ENCODE data around the gene TEKTIP1. TPM values are rescaled to one million over a fixed set of nuclear protein-coding genes. Genes with fewer than 3 reads are reported as not detected.
A peak's percentile ranks its signal among the peaks of the same experiment; 100 is the strongest.

TEKTIP1 gene
- total RNA-seq, 2 experiments from 2014 or later = 4.3 to 6.6 TPM

DNA sequence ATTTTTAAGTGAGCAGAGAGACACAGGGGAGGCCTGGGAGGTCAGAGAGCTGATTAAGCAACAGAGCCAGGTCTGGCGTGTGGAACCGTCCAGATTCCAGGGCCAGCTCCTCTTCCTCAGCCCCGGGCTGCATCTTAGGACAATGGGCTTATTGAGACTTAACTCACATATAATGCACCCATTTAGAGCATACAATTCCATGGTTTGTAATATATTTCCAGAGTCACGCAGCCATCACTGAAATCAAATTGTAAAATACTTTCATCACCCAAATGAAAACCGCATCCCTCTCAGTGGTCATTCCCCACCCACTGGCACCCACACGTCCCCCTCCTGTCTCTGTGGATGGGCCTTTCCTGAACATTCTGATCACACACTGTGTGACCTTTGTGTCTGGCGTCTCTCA lies 31.6 kb downstream of the TEKTIP1 start:
- Mint-ChIP-seq H3K36me3 (ENCODE audit: low read depth) (peaks cover 11% of the 10 kb centered on the region), H3K4me1 (peaks cover 12% of the 10 kb centered on the region), H3K4me3 (no peak overlapping the region), H3K27me3 (no peaks in the 10 kb centered on the region), H3K27ac (no peak overlapping the region), H3K9me3 (no peaks in the 10 kb centered on the region)
- no peak for DNase-seq
- CTCF ChIA-PET = no interaction called here
- POLR2A ChIA-PET = interaction anchor here (0.7 to 1.5 kb wide), 2 partner anchors 14 to 843 kb away, joined by 3 to 4 read pairs; no protein-coding TSS in a partner anchor

DNA sequence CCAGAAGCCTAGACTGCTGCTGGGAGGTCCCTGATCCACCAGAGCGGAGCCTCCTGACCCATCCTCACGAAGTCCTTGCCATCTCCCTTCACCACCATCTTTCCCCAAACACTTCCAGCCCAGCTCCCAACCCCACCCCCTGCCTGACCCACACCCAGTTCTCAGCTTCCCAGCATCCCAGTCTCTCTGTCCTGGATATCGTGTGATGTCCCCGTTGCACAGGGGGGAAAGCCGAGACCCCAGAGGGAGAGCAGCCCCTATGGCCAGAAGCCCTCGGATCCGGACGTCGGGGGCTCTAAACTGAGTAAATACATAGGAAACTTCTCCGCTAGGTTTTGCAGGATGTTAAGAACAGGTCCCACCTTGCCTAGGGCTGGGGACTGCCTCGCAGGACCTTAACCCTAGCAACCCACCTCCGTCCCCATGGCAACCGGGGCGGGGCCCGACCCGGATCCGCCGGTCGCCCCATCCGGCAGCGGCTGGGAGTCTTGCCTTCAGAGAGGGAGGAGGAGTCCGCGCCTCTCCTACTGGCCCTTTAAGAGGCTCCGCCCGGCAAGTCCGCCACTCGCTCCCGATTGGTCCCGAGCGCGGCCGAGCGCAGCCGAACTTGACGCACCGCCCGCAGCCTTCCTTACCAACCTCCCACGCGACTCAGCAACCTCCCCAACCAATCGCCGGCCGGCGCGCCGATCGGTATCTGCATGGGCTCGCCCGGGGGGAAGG lies 33.3 kb downstream of the TEKTIP1 start:
- peak overlapping the region; percentile 77 for H3K4me3 Mint-ChIP-seq
- peak overlapping the region; percentile 56 for H3K27ac Mint-ChIP-seq
- DNase-seq = peak; percentile 100
- peaks cover 12% of the 10 kb centered on the region for H3K4me1 Mint-ChIP-seq
- ChIA-PET CTCF (interaction anchor here (0.6 kb wide), 1 partner anchor 15 kb away, joined by 3 read pairs; no protein-coding TSS in a partner anchor), POLR2A (interaction anchor here (0.6 to 1.6 kb wide), 3 partner anchors 14 to 27 kb away, joined by 3 to 6 read pairs (median 3); partner anchors contain the start of gene MFSD12)
- H3K27me3 Mint-ChIP-seq = no peaks in the 10 kb centered on the region
- H3K9me3 Mint-ChIP-seq = no peaks in the 10 kb centered on the region
- peaks cover 13% of the 10 kb centered on the region for H3K36me3 Mint-ChIP-seq (ENCODE audit: low read depth)

GRCh38 chr19:3572855-3573161 lies 33.8 kb downstream of the TEKTIP1 start, which contains the start of gene HMG20B:
HMG20B (plus strand) TSS chr19:3572944; CDS start chr19:3573310, 366 bp downstream.
- ChIA-PET POLR2A (interaction anchor here (1.1 to 1.5 kb wide), 2 partner anchors 16 to 18 kb away, joined by 5 to 6 read pairs; partner anchors contain the start of gene MFSD12), CTCF (no interaction called here)
- H3K9me3 Mint-ChIP-seq = no peaks in the 10 kb centered on the region
- H3K36me3 Mint-ChIP-seq (ENCODE audit: low read depth) = peaks cover 13% of the 10 kb centered on the region
- peaks cover 12% of the 10 kb centered on the region for H3K4me1 Mint-ChIP-seq
- no peaks in the 10 kb centered on the region for H3K27me3 Mint-ChIP-seq
- peak within 1 kb of the TSS; percentile 77 for H3K4me3 Mint-ChIP-seq
- DNase-seq = no peak
- peak within 1 kb of the TSS; percentile 61 for H3K27ac Mint-ChIP-seq

- peak overlapping the region; percentile 77 for H3K4me3 Mint-ChIP-seq
- no peaks in the 10 kb centered on the region for H3K27me3 Mint-ChIP-seq
- CTCF ChIA-PET = interaction anchor here (1.1 kb wide), 1 partner anchor 18 kb away, joined by 3 read pairs; no protein-coding TSS in a partner anchor
- no peaks in the 10 kb centered on the region for H3K9me3 Mint-ChIP-seq
- no peak for DNase-seq
- H3K27ac Mint-ChIP-seq = peak overlapping the region; percentile 47
- peaks cover 13% of the 10 kb centered on the region for H3K36me3 Mint-ChIP-seq (ENCODE audit: low read depth)
- POLR2A ChIA-PET = interaction anchor here (0.7 to 1.5 kb wide), 6 partner anchors 17 to 189 kb away, joined by 3 to 6 read pairs (median 4); partner anchors contain the start of genes DOHH, MFSD12 and MRPL54
- peaks cover 12% of the 10 kb centered on the region for H3K4me1 Mint-ChIP-seq
Observed at GRCh38 chr19:3573162-3573857, 34.3 kb downstream of the TEKTIP1 start.

- Mint-ChIP-seq H3K27ac (peak overlapping the region; percentile 61), H3K36me3 (ENCODE audit: low read depth) (peaks cover 13% of the 10 kb centered on the region), H3K4me3 (peak overlapping the region; percentile 77), H3K9me3 (no peaks in the 10 kb centered on the region), H3K27me3 (no peaks in the 10 kb centered on the region), H3K4me1 (peaks cover 12% of the 10 kb centered on the region)
- CTCF ChIA-PET = interaction anchor here (1.1 kb wide), 1 partner anchor 17 kb away, joined by 3 read pairs; no protein-coding TSS in a partner anchor
- DNase-seq = peak; percentile 95
- POLR2A ChIA-PET = interaction anchor here (0.7 to 1.5 kb wide), 6 partner anchors 17 to 188 kb away, joined by 3 to 6 read pairs (median 4); partner anchors contain the start of genes DOHH, MFSD12 and MRPL54
Observed at GRCh38 chr19:3573858-3574637, 35.1 kb downstream of the TEKTIP1 start.

- CTCF ChIA-PET = interaction anchor here (0.8 kb wide), 1 partner anchor 19 kb away, joined by 3 read pairs; no protein-coding TSS in a partner anchor
- peak overlapping the region; percentile 8 for H3K4me3 Mint-ChIP-seq
- no peak for DNase-seq
- H3K27me3 Mint-ChIP-seq = no peaks in the 10 kb centered on the region
- POLR2A ChIA-PET = no interaction called here
- no peak overlapping the region for H3K27ac Mint-ChIP-seq
- H3K4me1 Mint-ChIP-seq = peaks cover 12% of the 10 kb centered on the region
- peaks cover 13% of the 10 kb centered on the region for H3K36me3 Mint-ChIP-seq (ENCODE audit: low read depth)
- no peaks in the 10 kb centered on the region for H3K9me3 Mint-ChIP-seq
Observed at GRCh38 chr19:3575260-3575741, 36.3 kb downstream of the TEKTIP1 start.

DNA sequence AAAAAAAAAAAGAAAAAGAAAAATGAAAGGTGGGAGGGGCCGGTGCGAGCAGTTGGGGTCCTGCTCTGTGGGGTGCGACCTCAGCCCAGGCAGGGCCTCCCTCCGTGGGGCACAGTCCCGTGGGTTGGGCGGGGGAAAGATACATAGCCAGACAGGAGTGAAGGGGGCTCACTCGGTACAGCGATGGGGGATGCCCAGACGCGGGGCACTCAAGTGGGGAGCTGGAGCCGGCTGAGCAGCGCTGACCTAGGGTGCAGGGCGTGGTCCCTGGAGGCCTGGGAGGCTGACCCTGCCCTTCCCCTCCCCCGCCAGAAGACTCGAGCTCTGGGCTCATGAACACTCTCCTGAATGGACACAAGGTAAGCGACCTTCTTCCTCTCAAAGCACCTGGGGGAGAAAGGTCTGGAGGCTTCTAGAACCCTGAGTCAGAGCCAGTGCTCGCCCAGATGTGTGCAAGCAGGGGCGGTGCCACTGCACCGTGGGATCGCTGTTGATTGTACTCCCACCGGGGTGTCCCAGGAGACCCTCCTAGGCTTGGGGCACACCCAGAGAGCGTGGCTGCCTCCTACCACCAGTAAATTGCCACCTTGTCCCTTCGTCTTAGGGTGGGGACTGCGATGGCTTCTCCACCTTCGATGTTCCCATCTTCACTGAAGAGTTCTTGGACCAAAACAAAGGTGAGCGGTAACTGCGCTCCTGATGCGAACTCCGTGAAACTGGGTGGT lies 37.1 kb downstream of the TEKTIP1 start:
- ChIA-PET CTCF (interaction anchor here (0.8 kb wide), 1 partner anchor 20 kb away, joined by 3 read pairs; no protein-coding TSS in a partner anchor), POLR2A (no interaction called here)
- no peak for DNase-seq
- no peaks in the 10 kb centered on the region for H3K9me3 Mint-ChIP-seq
- no peak overlapping the region for H3K27ac Mint-ChIP-seq
- H3K4me1 Mint-ChIP-seq = peaks cover 12% of the 10 kb centered on the region
- no peaks in the 10 kb centered on the region for H3K27me3 Mint-ChIP-seq
- H3K4me3 Mint-ChIP-seq = no peak overlapping the region
- H3K36me3 Mint-ChIP-seq (ENCODE audit: low read depth) = peaks cover 13% of the 10 kb centered on the region

GRCh38 chr19:3576696-3577443 lies 37.9 kb downstream of the TEKTIP1 start:
- no peak overlapping the region for H3K4me3 Mint-ChIP-seq
- peaks cover 8% of the 10 kb centered on the region for H3K4me1 Mint-ChIP-seq
- no peak overlapping the region for H3K27ac Mint-ChIP-seq
- no peaks in the 10 kb centered on the region for H3K27me3 Mint-ChIP-seq
- ChIA-PET CTCF (no interaction called here), POLR2A (no interaction called here)
- DNase-seq = no peak
- H3K9me3 Mint-ChIP-seq = no peaks in the 10 kb centered on the region
- peaks cover 13% of the 10 kb centered on the region for H3K36me3 Mint-ChIP-seq (ENCODE audit: low read depth)

- Mint-ChIP-seq H3K9me3 (no peaks in the 10 kb centered on the region), H3K27ac (no peak overlapping the region), H3K4me3 (no peak overlapping the region), H3K36me3 (ENCODE audit: low read depth) (peaks cover 13% of the 10 kb centered on the region), H3K27me3 (no peaks in the 10 kb centered on the region), H3K4me1 (peaks cover 3% of the 10 kb centered on the region)
- ChIA-PET POLR2A (no interaction called here), CTCF (no interaction called here)
- DNase-seq = no peak
Observed at GRCh38 chr19:3577723-3578344, 38.9 kb downstream of the TEKTIP1 start.

GRCh38 chr19:3578390-3578789 lies 39.4 kb downstream of the TEKTIP1 start:
- Mint-ChIP-seq H3K27me3 (peaks cover 2% of the 10 kb centered on the region), H3K4me3 (no peak overlapping the region), H3K27ac (no peak overlapping the region), H3K36me3 (ENCODE audit: low read depth) (peaks cover 13% of the 10 kb centered on the region), H3K4me1 (peaks cover 3% of the 10 kb centered on the region), H3K9me3 (no peaks in the 10 kb centered on the region)
- DNase-seq = no peak
- ChIA-PET CTCF (no interaction called here), POLR2A (interaction anchor here (1.4 kb wide), 1 partner anchor 46 kb away, joined by 3 read pairs; no protein-coding TSS in a partner anchor)

DNA sequence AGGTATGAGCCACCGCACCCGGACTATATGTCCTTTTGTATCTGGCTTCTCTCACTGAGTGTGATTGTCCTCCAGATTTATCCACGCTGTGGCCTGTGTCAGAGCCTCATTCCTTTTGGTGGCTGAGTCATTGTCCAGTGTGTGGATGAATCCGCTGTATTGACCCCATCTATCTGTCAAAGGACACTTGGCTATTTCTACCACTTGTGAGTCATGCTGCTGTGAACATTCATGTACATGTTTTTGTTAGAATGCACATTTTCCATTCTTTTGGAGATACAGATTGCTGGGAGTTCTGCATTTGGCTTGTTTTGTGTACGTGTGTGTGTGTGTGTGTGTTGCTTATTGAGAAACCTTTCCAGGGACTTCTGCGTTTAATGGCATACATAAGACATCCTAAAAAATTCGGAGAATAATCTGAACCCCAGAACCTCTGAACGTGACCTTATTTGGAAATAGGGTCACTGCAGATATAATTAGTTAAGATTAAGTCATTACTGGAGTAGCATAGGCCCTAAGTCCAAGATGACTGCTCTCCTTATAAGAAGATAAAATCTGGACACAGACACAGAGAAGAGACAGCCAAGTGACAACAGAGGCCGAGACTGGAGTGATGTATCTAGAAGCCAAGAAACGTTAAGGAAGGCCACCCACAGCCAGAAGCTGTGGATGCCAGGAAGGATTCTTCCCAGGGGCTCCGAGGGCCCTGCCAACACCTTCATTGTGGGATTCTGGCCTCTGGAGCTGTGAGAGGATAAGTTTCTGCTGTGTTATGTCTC lies 41.4 kb downstream of the TEKTIP1 start:
- peaks cover 5% of the 10 kb centered on the region for H3K36me3 Mint-ChIP-seq (ENCODE audit: low read depth)
- H3K9me3 Mint-ChIP-seq = no peaks in the 10 kb centered on the region
- no peak overlapping the region for H3K4me3 Mint-ChIP-seq
- H3K27ac Mint-ChIP-seq = no peak overlapping the region
- DNase-seq = no peak
- H3K27me3 Mint-ChIP-seq = peaks cover 4% of the 10 kb centered on the region
- H3K4me1 Mint-ChIP-seq = no peaks in the 10 kb centered on the region
- CTCF ChIA-PET = no interaction called here
- POLR2A ChIA-PET = no interaction called here

Measured in activated CD4-positive, alpha-beta memory T cell treated with anti-CD3 and anti-CD28 coated beads, Interleukin-2, amount 10 ng/mL, durations not matched to agents 7 days and 5 days (primary cell).